HepG2 (cell line): Measurements from ENCODE around the gene TRIM67. TPM values are rescaled to one million over a fixed set of nuclear protein-coding genes. Genes with fewer than 3 reads are reported as not detected.

Experiments
- ASH2L ChIP-seq: fragments of 300-600, 200-600 bp; sonication (generic); IDR thresholded peaks from 2 replicates; pipeline ENCODE4 v1.7.0; 2017; ENCODE audit warnings: low read depth, mild to moderate bottlenecking, moderate library complexity, mixed read lengths, low read length; ENCODE audit not compliant: insufficient read length
- FOSL1 ChIP-seq: sonication (generic); formaldehyde crosslinking; IDR thresholded peaks from 2 replicates; pipeline ENCODE4 v1.9.0; 2021; ENCODE audit warnings: missing genetic modification reagents, borderline replicate concordance
- HCFC1 ChIP-seq: fragments of 150-350 bp; IDR thresholded peaks from 2 replicates; pipeline ENCODE4 v1.6.1; 2014; ENCODE audit warnings: low read depth, low read length
- HMG20B ChIP-seq: conservative IDR thresholded peaks from 2 replicates; pipeline ENCODE4 v1.6.1; 2016; ENCODE audit warnings: missing genetic modification reagents, missing compliant biosample characterization
- MTA1 ChIP-seq: sonication (generic); formaldehyde crosslinking; IDR thresholded peaks from 2 replicates; pipeline ENCODE4 v1.4.0; 2020; ENCODE audit warnings: missing genetic modification reagents, mild to moderate bottlenecking, borderline replicate concordance
- REL ChIP-seq: sonication (generic); formaldehyde crosslinking; conservative IDR thresholded peaks from 2 replicates; pipeline ENCODE4 v1.8.0; 2022; ENCODE audit warnings: mild to moderate bottlenecking, missing genetic modification reagents, moderate library complexity
- SNRNP70 ChIP-seq: fragments of 200-400 bp; formaldehyde crosslinking; IDR thresholded peaks from 2 replicates; pipeline ENCODE4 v1.6.1; 2017; ENCODE audit warnings: mild to moderate bottlenecking, low read depth, low read length, moderate library complexity
- ZNF224 ChIP-seq: sonication (generic); formaldehyde crosslinking; IDR thresholded peaks from 2 replicates; pipeline ENCODE4 v1.5.0; 2020; ENCODE audit warnings: mild to moderate bottlenecking, missing genetic modification reagents
- ZNF34 ChIP-seq: sonication (generic); formaldehyde crosslinking; IDR thresholded peaks from 2 replicates; pipeline ENCODE4 v1.4.0; 2020; ENCODE audit warnings: mild to moderate bottlenecking, missing genetic modification reagents, borderline replicate concordance
- ZNF619 ChIP-seq: sonication (generic); formaldehyde crosslinking; IDR thresholded peaks from 2 replicates; pipeline ENCODE4 v1.4.0; 2020; ENCODE audit warnings: mild to moderate bottlenecking, missing genetic modification reagents
- ZNF737 ChIP-seq: sonication (generic); formaldehyde crosslinking; IDR thresholded peaks from 2 replicates; pipeline ENCODE4 v1.5.0; 2020; ENCODE audit warnings: missing genetic modification reagents, mild to moderate bottlenecking, borderline replicate concordance
- ZNF780A ChIP-seq: sonication (generic); formaldehyde crosslinking; IDR thresholded peaks from 2 replicates; pipeline ENCODE4 v1.8.0; 2022; ENCODE audit warnings: mild to moderate bottlenecking, missing genetic modification reagents, moderate library complexity
- polyA plus RNA-seq, 8 experiments: library from polyadenylated mRNA; depleted of rRNA in 3 of 8; stranded (reverse) in 7 of 8; unstranded in 1 of 8; fragments of >200 nt; fragmentation: Illumina TruSeq in 4 of 8; extraction: Trizol in 4 of 8; gene quantifications; 2 replicates each; pipeline versions ENCODE4 v1.2.1 to v1.2.3, GENCODE V29; 2011 to 2016; ENCODE audit warnings: low read depth in 4 of 8, missing spikeins in 1 of 8, mixed read lengths in 1 of 8; ENCODE audit not compliant: insufficient read depth in 1 of 8
- total RNA-seq, 5 experiments: library from RNA; depleted of rRNA; stranded (reverse); fragments of >200 nt; fragmentation: Illumina TruSeq; extraction: Trizol; gene quantifications; 2 replicates each; pipeline ENCODE4 v1.2.3, GENCODE V29; 2016; ENCODE audit warnings: low read depth in 1 of 5
- TF ChIP-seq, protein P1 (sequence below): sonication (generic); formaldehyde crosslinking; IDR thresholded peaks from 2 replicates; pipeline ENCODE4 v1.5.0; 2020; ENCODE audit warnings: mild to moderate bottlenecking, missing genetic modification reagents
- TF ChIP-seq, protein P2 (sequence below): sonication (generic); formaldehyde crosslinking; IDR thresholded peaks from 2 replicates; pipeline ENCODE4 v1.8.0; 2022; ENCODE audit warnings: missing genetic modification reagents, mild to moderate bottlenecking, inconsistent platforms, borderline replicate concordance
- TF ChIP-seq, protein P3 (sequence below): sonication (generic); formaldehyde crosslinking; IDR thresholded peaks from 2 replicates; pipeline ENCODE4 v1.5.0; 2020; ENCODE audit warnings: missing genetic modification reagents, mild to moderate bottlenecking, borderline replicate concordance
- TF ChIP-seq, protein P4 (sequence below): sonication (generic); formaldehyde crosslinking; IDR thresholded peaks from 2 replicates; pipeline ENCODE4 v1.4.0; 2020; ENCODE audit warnings: mild to moderate bottlenecking, missing genetic modification reagents
- TF ChIP-seq, protein P5 (sequence below): IDR thresholded peaks from 2 replicates; pipeline ENCODE4 v1.6.1; 2016; ENCODE audit warnings: low read depth, borderline replicate concordance
- TF ChIP-seq, protein P6 (sequence below): sonication (generic); formaldehyde crosslinking; IDR thresholded peaks from 2 replicates; pipeline ENCODE4 v1.4.0; 2020; ENCODE audit warnings: mild to moderate bottlenecking, missing genetic modification reagents
- TF ChIP-seq, protein P7 (sequence below): sonication (generic); formaldehyde crosslinking; IDR thresholded peaks from 2 replicates; pipeline ENCODE4 v1.5.0; 2020; ENCODE audit warnings: missing genetic modification reagents

Gene TRIM67
- total and polyA plus RNA-seq, 2 of the 13 experiments (the other 11 are each of a cell fraction or from before 2014, with no cell fraction given) = not detected

DNA sequence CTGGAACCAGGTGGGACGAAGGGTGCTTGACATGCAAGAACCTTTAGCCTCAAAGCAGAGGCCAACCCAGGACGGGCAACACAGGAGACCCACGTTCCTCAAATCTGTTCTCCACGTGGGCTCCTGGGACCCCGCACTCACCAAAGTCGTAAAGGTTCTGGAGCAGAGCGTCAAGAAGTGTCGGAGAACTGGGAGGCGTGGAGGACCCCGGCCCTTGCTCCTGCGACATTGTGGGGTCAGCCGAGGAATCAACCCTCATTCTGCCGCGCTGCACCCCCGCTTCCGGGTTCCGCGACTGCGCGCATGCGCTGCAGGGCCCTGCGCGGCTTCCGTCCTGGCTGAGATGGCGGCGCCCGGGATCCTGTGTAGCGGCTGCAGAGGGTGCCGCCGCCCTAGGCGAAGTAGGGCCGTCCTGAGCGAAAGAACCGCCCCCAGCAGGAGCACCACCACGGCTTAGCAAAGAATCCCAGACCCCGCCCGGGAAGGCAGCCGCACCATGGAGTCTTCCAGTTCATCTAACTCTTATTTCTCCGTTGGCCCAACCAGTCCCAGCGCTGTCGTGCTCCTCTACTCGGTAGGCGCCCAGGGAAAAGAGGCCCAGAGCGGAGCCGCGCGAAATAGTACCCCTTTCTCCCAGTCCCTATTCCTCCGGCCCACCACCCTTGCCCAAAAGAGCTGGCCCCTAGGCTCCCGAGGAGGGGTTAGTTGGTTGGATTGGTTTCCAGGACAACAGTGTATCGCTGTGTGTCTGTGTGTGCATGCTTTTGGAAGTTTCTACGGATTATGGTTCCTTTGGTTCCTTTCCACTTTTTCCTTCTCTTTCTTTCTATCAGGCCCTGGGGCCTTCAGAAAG, 79.3 kb downstream of the TRIM67 start, which contains the start of gene GNPAT (continued):
- TF ChIP-seq ZNF34 (CRISPR knock-in tag) (peak; percentile 87; the same call in 1 of the 2 replicates), ASH2L (no peak), ZNF737 (CRISPR knock-in tag) (no peak), REL (CRISPR knock-in tag) (no peak), FOSL1 (CRISPR knock-in tag) (no peak), ZNF224 (CRISPR knock-in tag) (peak; percentile 85; the same call in 1 of the 2 replicates), ZNF619 (CRISPR knock-in tag) (no peak), MTA1 (CRISPR knock-in tag) (peak; percentile 71; the same call in 1 of the 2 replicates), HCFC1 (no peak), SNRNP70 (no peak), HMG20B (CRISPR knock-in tag) (no peak), ZNF780A (CRISPR knock-in tag) (no peak)
- TF ChIP-seq, protein P1, sequence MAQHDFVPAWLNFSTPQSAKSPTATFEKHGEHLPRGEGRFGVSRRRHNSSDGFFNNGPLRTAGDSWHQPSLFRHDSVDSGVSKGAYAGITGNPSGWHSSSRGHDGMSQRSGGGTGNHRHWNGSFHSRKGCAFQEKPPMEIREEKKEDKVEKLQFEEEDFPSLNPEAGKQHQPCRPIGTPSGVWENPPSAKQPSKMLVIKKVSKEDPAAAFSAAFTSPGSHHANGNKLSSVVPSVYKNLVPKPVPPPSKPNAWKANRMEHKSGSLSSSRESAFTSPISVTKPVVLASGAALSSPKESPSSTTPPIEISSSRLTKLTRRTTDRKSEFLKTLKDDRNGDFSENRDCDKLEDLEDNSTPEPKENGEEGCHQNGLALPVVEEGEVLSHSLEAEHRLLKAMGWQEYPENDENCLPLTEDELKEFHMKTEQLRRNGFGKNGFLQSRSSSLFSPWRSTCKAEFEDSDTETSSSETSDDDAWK = no peak
- TF ChIP-seq, protein P2, sequence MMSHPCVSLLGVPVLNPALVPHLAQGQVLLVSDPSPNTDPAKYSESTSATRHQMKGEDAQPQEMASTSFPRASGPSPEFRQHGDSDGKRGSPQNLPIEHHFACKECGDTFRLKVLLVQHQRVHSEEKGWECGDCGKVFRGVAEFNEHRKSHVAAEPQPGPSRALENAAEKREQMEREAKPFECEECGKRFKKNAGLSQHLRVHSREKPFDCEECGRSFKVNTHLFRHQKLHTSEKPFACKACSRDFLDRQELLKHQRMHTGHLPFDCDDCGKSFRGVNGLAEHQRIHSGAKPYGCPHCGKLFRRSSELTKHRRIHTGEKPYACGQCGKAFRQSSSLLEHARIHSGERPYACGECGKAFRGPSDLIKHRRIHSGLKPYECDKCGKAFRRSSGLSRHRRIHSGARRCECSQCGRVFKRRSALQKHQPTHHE (CRISPR knock-in tag) = peak; percentile 61; the same call in 1 of the 2 replicates
- TF ChIP-seq, protein P3, sequence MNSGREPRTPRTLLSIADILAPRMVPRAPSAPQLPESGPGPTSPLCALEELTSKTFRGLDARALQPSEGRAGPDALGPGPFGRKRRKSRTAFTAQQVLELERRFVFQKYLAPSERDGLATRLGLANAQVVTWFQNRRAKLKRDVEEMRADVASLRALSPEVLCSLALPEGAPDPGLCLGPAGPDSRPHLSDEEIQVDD (CRISPR knock-in tag) = no peak
- TF ChIP-seq, protein P4, sequence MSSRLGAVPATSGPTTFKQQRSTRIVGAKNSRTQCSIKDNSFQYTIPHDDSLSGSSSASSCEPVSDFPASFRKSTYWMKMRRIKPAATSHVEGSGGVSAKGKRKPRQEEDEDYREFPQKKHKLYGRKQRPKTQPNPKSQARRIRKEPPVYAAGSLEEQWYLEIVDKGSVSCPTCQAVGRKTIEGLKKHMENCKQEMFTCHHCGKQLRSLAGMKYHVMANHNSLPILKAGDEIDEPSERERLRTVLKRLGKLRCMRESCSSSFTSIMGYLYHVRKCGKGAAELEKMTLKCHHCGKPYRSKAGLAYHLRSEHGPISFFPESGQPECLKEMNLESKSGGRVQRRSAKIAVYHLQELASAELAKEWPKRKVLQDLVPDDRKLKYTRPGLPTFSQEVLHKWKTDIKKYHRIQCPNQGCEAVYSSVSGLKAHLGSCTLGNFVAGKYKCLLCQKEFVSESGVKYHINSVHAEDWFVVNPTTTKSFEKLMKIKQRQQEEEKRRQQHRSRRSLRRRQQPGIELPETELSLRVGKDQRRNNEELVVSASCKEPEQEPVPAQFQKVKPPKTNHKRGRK (CRISPR knock-in tag) = peak; percentile 78; the same call in 1 of the 2 replicates
- TF ChIP-seq, protein P5, sequence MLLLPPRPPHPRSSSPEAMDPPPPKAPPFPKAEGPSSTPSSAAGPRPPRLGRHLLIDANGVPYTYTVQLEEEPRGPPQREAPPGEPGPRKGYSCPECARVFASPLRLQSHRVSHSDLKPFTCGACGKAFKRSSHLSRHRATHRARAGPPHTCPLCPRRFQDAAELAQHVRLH = peak; percentile 51; the same call in 1 of the 2 replicates
- TF ChIP-seq, protein P6, sequence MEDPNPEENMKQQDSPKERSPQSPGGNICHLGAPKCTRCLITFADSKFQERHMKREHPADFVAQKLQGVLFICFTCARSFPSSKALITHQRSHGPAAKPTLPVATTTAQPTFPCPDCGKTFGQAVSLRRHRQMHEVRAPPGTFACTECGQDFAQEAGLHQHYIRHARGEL = no peak
- TF ChIP-seq, protein P7, sequence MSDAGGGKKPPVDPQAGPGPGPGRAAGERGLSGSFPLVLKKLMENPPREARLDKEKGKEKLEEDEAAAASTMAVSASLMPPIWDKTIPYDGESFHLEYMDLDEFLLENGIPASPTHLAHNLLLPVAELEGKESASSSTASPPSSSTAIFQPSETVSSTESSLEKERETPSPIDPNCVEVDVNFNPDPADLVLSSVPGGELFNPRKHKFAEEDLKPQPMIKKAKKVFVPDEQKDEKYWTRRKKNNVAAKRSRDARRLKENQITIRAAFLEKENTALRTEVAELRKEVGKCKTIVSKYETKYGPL (CRISPR knock-in tag) = peak; percentile 67; the same call in 1 of the 2 replicates
